ENCODE data around the gene VWDE.
"Not testable (repeated sequence)": the region's sequence is repeated elsewhere in the genome, so short reads cannot be mapped to it uniquely, and the experiment has no call there.

Gene VWDE

DNA sequence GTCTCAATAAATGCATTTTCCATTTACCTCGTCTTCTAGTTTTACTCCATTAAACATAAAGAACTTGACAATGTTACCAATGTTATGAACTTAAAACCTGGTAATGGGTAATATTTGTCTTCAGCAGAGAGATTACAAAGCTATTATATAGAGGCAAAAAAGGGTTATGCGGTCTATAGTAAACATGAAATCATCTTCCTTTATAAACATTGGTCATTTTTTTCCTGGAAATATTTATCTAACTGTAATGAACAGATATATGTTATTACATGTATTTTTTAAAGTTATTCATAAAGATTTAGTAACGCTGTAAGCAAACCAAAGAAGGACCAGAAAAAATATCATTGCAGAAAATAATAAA is 1.3 kb downstream of the VWDE start:
- FAIRE-seq (no peak), DNase-seq (ENCODE audit: insufficient read length, low spot score) (no peak)

DNA sequence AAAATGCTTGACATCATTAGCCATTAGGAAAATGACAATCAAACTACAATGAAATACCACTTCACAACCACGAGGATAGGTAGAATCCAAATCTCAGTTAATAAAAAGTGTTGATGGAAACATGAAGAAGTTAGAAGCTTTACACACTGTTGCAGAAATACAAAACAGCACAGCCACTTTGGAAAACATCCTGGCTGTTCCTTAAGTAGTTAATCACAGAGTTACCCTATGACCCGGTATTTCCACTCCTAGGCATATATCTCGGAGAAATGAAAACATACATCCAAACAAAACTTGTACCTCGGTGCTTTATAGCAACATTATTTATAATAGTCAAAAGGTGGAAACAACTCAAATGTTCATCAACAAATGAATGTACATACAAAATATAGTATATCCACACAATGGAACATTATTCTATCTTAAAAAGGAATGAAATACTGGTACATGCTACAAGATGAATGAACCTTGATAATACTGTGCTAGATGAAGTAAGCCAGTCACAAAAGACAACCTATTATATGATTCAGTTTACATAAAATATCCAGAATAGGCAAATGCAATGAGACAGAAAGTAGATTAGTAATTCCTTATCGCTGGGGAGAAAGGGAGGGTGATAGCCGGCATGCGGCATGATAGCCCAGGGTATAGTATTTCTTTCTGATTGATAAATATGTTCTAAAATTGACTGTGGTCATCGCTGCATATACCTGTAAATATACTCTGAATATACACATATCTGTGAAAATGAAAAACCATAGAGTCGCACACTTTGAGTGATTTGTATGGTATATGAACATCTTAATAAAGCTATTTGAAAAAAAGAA is 1.9 kb downstream of the VWDE start:
- no peak for DNase-seq (ENCODE audit: insufficient read length, low spot score)
- FAIRE-seq = no peak

DNA sequence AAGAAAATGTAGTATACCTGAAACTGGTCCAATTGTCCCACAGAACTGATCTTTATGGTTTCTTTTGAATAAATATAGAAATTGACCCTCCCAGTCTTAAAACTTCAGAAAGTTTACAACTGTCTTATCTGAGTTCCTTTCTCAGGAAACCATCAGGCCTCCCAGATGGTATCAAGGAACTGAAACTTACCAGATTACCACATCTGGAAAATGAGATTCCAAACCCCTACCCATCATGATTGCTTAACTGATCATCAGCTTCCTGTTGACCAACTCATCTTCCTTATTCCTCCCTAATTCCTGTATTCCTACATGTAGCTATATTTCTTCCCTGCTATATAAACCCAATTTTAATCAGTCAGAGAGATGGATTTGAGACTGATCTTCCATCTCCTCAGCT is 5.5 kb downstream of the VWDE start:
- FAIRE-seq (no peak), DNase-seq (ENCODE audit: insufficient read length, low spot score) (no peak)

- DNase-seq (ENCODE audit: insufficient read length, low spot score) (no peak), FAIRE-seq (no peak)
Observed at GRCh38 chr7:12397671-12398070, 6.0 kb downstream of the VWDE start.

DNA sequence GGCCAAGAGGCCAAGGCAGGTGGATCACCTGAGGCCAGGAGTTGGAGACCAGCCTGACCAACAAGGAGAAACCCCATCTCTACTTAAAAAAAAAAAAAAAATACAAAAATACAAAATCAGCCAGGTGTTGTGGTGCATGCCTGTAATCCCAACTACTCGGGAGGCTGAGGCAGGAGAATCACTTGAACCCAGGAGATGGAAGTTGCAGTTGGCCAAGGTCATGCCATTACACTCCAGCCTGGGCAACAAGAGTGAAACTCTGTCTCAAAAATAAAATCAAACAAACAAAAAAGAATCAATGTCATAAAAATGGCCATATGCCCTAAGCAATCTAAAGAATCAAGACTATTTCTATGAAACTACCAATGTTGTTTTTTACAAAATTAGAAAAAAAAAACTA is 7.0 kb downstream of the VWDE start:
- not testable (repeated sequence) for FAIRE-seq; DNase-seq (ENCODE audit: insufficient read length, low spot score)

DNA sequence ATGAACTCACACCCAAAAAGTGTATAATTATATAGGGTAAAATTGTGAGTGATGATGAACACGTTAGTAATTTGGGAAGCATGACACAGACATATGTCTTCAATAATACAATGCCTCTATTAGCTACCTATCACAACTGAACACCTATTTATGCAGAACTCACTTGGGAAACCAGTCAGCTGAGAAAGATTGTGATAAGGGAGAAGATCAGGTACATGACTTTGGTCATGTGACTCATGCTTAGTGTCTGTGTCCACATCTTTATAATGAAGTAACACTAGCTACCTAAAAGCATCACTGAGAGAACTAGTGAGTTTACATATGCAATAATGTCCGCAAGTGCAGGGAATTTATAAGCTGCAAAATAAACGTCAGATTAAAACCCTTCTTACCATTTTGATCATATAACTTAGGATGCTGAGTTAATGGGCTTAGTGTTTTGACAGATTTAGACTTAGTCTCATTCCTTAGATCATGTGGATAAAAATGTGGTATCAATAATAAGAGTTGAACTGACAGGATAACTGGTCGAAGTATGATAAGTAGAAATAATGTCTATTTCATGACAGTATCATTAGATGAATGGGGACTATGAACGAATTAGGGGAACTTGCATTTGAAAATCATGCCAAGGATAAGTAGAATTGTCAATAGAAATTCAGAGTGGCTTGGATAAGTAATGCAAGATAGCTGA is 11.6 kb downstream of the VWDE start:
- FAIRE-seq (no peak), DNase-seq (ENCODE audit: insufficient read length, low spot score) (no peak)

GRCh38 chr7:12389089-12389700 is 14.5 kb downstream of the VWDE start:
- FAIRE-seq (no peak), DNase-seq (ENCODE audit: insufficient read length, low spot score) (peak; percentile 48)

DNA sequence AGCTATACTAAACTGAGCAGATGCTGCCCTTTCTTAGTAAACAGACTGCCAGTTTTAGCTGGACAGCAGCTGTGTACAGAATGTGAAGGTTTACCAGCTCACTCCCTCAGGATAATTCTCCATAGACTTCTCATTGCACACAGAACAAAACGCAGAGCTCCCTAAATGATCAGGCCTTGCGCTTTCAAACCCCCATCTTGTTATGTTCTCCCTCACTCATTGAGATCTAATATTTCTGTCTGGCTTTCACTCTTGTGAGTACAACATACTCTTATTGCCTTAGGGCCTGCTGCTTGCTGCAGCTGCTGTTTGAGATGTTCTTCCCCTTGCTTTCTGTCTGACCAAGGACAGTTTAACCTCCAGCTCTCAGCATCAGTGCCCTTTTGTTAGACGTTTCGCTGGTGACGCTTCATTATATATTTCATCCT is 17.3 kb downstream of the VWDE start:
- DNase-seq (ENCODE audit: insufficient read length, low spot score) (no peak), FAIRE-seq (no peak)

DNA sequence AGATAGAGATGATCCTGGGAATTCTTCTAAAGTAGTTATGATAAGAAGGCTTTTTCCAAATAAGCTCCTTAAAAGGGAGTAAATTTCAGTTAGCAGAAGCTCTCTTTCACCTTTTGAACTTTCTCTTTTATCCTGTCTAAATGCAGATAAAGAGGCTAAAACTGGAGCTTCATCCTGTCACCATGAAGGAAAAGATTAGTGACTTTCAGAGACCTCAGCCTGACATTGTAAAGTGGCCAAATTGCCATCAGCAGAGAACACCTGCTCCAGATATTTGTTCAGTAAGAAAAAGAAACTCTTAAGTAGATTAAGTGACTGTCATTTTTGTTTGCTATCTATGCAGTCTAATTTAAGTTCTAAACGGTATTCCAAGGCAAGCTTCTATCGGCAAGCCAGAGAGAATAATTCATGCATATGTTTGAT is 18.3 kb downstream of the VWDE start:
- FAIRE-seq (no peak), DNase-seq (ENCODE audit: insufficient read length, low spot score) (no peak)

GRCh38 chr7:12383377-12383776 is 20.3 kb downstream of the VWDE start:
- DNase-seq (ENCODE audit: insufficient read length, low spot score) (no peak), FAIRE-seq (no peak)

DNA sequence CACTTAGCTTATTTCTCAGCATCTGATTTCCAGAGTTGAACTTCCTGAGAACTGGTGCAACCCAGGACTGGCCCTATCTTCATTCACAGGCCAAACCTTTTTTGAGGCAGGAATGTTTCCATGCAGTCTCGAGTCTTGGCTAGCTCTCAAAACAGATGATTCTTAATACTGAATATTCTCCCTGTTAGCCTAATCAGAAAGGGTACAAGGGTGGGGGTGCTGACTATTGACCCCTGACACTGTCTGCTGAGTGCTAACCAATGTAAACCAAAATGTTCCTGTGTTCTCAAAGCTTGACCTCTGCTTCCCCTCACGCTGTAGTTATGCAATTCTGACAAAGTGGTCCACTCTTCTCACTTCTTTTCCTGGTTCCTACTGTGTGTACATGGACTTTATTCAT is 25.3 kb downstream of the VWDE start:
- FAIRE-seq (no peak), DNase-seq (ENCODE audit: insufficient read length, low spot score) (no peak)

DNA sequence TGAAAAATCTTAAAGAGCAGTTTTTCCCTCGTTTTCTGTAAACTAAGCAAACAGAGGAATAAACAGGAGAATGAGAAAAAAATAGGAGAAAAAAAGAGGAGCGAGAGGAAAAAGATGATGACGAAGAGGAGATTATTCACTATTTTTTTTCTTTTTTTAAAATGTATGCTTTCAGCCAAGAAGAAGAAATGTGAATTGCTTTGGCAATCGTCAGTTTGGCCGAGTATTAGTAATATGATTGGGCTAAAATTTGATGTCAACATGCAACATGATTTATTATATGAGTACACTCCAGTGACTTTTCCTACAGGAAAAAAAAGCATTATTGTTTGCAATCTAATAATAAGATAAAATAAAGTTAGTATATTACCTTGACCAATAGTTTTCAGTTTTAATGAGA is 26.3 kb downstream of the VWDE start:
- DNase-seq (ENCODE audit: insufficient read length, low spot score) (no peak), FAIRE-seq (no peak)

DNA sequence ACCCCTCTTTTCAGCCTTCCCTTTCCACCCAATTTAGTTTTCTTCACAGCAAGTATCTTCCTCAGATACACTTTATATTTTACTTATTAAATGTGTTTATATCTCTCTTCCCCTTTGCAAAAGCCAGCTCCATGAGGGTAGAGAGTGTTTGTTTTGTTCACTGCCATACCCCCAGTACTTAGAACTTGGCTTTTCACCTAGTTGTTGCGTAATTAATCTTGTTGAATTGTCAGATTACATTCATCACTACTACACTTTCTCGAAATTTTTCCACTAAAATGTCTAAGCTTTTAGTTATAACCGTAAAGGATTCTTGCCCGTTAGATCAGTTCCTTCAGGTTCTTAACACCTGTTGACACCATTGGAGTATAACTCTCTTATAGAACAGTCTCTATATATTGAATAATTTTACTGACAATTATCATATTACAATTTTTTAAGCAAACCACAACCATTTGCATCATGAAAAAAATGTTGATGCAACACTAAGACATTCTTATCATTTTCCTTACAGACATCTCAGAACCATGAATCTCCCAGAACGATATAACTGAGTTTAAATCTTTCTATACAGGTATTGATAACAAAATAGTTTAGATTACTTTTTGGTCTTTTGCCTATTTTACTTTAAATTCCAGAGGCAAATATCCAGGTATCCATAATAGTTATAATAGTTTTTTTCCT is 29.9 kb downstream of the VWDE start:
- no peak for FAIRE-seq
- no peak for DNase-seq (ENCODE audit: insufficient read length, low spot score)

DNA sequence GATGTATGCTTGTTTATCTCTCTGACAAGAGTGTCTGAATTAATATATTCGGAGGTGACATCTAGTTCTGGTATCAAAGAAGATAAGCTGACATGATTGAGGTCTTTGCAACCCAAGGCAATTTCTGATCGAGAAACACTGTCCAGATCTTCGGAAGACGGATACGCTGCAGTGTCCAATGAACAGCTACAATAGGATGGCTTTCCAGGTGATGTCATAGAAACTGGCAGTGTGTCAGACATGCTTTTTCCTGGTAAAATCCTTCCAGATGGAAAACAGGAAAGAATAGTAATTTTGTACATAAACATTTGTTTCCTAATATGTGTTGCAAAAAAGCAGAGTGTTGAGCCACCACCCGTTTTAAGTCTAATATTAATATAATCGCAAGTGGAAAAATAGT is 33.4 kb downstream of the VWDE start:
- FAIRE-seq = no peak
- no peak for DNase-seq (ENCODE audit: insufficient read length, low spot score)

GRCh38 chr7:12369756-12370155 is 33.9 kb downstream of the VWDE start:
- FAIRE-seq (no peak), DNase-seq (ENCODE audit: insufficient read length, low spot score) (no peak)

- DNase-seq (ENCODE audit: insufficient read length, low spot score) (no peak), FAIRE-seq (no peak)
Observed at GRCh38 chr7:12369072-12369471, 34.6 kb downstream of the VWDE start.

DNA sequence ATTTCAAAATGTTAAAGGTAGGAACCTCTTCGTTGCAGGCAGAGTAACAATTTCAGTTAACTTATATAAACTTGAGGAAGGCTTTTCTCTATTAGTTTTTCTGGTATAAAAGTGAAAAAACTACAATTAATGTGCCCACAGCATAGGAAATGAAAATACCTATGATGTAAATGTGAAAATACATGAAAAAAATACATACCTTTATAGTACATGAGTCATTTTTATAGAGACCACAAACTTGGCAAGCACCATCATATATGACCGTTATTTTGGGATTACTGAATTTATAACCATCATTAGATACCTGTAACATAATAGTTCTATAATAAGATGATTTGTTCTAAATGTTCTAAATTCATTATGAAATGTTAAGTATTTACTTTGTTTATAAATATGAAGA is 42.7 kb downstream of the VWDE start:
- FAIRE-seq (no peak), DNase-seq (ENCODE audit: insufficient read length, low spot score) (no peak)

DNA sequence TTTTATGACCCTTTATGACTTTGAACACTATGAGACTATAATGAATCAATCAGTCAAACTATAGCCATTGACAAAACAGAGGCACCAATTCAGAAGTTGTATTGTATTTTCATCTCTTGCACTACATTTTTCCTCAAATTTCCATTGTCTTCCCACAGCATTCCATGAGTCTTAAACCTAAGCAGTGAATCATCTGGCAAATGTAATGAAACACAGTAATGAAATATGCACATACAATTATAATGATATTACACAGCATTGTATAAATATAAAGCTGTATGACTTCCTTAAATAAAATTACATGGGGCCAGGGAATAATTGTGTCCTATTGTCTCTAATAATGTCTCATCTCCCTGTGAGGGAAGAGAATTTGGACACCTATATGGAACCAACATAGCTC is 45.0 kb downstream of the VWDE start:
- no peak for DNase-seq (ENCODE audit: insufficient read length, low spot score)
- FAIRE-seq = no peak

- FAIRE-seq (no peak), DNase-seq (ENCODE audit: insufficient read length, low spot score) (no peak)
Observed at GRCh38 chr7:12357508-12357907, 46.2 kb downstream of the VWDE start.

DNA sequence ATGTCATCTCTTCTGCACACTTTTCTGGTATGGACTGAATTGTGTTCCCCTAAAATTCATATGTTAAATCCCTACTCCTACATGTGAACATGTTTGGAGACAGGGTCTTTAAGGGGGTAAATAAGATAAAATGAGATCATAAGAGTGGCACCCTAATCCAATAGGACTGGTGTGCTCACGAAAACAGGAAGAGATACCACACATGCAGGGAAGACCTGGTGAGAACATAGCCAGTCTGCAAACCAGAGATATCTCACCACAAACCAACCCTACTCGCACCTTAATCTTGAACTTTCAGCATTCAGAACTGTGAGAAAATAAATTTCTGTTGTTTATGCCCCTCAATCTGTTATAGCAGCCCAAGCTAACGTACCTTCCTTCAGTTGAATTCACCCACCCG is 51.8 kb downstream of the VWDE start:
- DNase-seq (ENCODE audit: insufficient read length, low spot score) = no peak
- no peak for FAIRE-seq

DNA sequence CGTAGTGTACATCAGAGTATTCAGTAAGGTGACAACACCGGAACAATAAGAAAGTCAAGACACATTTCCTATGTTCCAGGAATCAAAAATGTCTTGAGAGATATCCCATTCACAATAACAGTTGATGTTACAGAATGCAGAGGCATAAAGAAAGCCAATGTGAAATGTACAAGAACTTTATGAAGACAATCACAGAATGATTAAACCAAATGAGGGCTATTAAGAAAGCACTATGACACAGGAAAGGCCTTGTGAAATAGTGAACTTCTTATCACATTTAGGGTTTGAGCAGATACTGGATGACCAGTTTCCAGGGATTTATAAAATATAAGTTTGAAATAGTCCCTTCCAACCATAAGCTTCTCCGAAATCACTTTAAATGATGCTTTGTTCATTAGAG is 52.7 kb downstream of the VWDE start:
- DNase-seq (ENCODE audit: insufficient read length, low spot score) = no peak
- FAIRE-seq = no peak
